Motor neuron (in vitro differentiated cells): ENCODE measurements around the gene NR1I3. TPM values are rescaled to one million over a fixed set of nuclear protein-coding genes. Genes with fewer than 3 reads are reported as not detected.
"Not testable (repeated sequence)": the region's sequence is repeated elsewhere in the genome, so short reads cannot be mapped to it uniquely, and the experiment has no call there.

Experiments used
- ATAC-seq, 8 experiments: fragments of 200-7000 bp; cut with Tn5 transposase; replicated peaks in 6 of 8; 2 replicates each; pipeline ENCODE4 v1.8.0; 2021; ENCODE audit warnings: mild to moderate bottlenecking in 8 of 8, moderate library complexity in 8 of 8
- H3K27ac ChIP-seq, 2 donors: fragments of 250-450 bp; sonication (Bioruptor Pico); 2 replicates each; pipeline ENCODE4 v1.9.0; 2021; ENCODE audit warnings: antibody characterized with exemption in 2 of 2, mild to moderate bottlenecking in 2 of 2, moderate library complexity in 1 of 2
- H3K4me1 ChIP-seq, 2 donors: fragments of 250-450 bp; sonication (Bioruptor Pico); replicated peaks in 1 of 2; 2 replicates each; pipeline ENCODE4 v1.6.1; 2021; ENCODE audit warnings: antibody characterized with exemption in 2 of 2, mild to moderate bottlenecking in 2 of 2, moderate library complexity in 1 of 2
- H3K4me3 ChIP-seq, 5 donors: fragments of 250-450 bp; sonication (Bioruptor Pico); 2 replicates each; pipeline ENCODE4 v1.9.0; 2021; ENCODE audit warnings: antibody characterized with exemption in 5 of 5, mild to moderate bottlenecking in 5 of 5, moderate library complexity in 4 of 5
- WGBS, 10 experiments: fragments of 450-650 bp; shearing (Covaris generic); methylation state at CpG; one replicate each; pipeline ENCODE4 v1.0.0; 2022; 5-methylcytosine and 5-hydroxymethylcytosine counted together
- in situ Hi-C, 9 experiments: fragments of 400-800 bp; cut with MboI; loops; one replicate each; pipeline ENCODE4 v1.15.0; 2021; ENCODE audit warnings: low sequenced_read_pairs in 9 of 9, low pct_unique_long_range_greater_than_20kb in 2 of 9; ENCODE audit not compliant: unreplicated experiment in 9 of 9
- total RNA-seq, 8 experiments: library from RNA; unstranded; fragments of 300-600 nt; gene quantifications; 2 replicates each; pipeline versions ENCODE4 v1.2.3 to v1.2.4, GENCODE V29; 2022

Gene NR1I3
- total RNA-seq, 8 experiments from 2014 or later, result 1.2 to 6.1 (median 3.7) TPM

DNA sequence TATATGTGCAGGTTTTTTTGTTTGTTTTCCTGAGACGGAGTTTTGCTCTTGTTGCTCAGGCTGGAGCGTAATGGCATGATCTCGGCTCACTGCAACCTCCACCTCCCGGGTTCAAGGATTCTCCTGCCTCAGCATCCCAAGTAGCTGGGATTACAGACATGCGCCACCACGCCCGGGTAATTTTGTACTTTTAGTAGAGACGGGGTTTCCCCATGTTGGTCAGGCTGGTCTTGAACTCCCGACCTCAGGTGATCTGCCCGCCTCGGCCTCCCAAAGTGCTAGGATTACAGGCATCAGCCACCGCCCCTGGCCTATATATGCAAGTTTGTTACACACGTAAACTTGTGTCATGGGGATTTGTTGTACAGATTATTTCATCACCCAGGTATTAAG lies 13.3 kb downstream of the NR1I3 start:
- not testable (repeated sequence) for H3K4me3 ChIP-seq, ATAC-seq, H3K27ac ChIP-seq
- WGBS, 10 experiments, result 60 to 100% (median 98%) methylated on average over 1 to 10 of the region's 13 CpGs; no CpG with 5 or more reads in 4 of the 10 experiments
- H3K4me1 ChIP-seq, result peaks cover 10 to 15% of the 10 kb centered on the region in 2 donors
- in situ Hi-C loops, result loop anchor here in 7 of 9 experiments (10.0 to 25.0 kb wide), 4 partner anchors 150 to 513 kb away; partner anchors contain the start of gene DUSP12 (in 2 of the 7)

GRCh38 chr1:161223805-161224694 lies 14.0 kb downstream of the NR1I3 start:
- Histone ChIP-seq H3K4me3 (no peak overlapping the region), H3K27ac (no peak overlapping the region), H3K4me1 (peaks cover 10 to 15% of the 10 kb centered on the region in 2 donors)
- ATAC-seq, result no peak
- in situ Hi-C loops, result loop anchor here in 7 of 9 experiments (10.0 to 25.0 kb wide), 4 partner anchors 151 to 513 kb away; partner anchors contain the start of gene DUSP12 (in 2 of the 7)
- WGBS, 10 experiments, result 49 to 100% (median 84%) methylated on average over 2 to 7 of the region's 7 CpGs; no CpG with 5 or more reads in 2 of the 10 experiments

- H3K27ac ChIP-seq, result no peak overlapping the region
- no peak for ATAC-seq
- in situ Hi-C loops, result loop anchor here in 7 of 9 experiments (10.0 to 25.0 kb wide), 4 partner anchors 152 to 515 kb away; partner anchors contain the start of gene DUSP12 (in 2 of the 7)
- WGBS, 10 experiments, result 40 to 88% (median 78%) methylated on average over 1 to 4 of the region's 6 CpGs; no CpG with 5 or more reads in 3 of the 10 experiments
- H3K4me3 ChIP-seq, result no peak overlapping the region
- H3K4me1 ChIP-seq, result peaks cover 10 to 14% of the 10 kb centered on the region in 2 donors
Measured at GRCh38 chr1:161222175-161223019, 15.6 kb downstream of the NR1I3 start.

DNA sequence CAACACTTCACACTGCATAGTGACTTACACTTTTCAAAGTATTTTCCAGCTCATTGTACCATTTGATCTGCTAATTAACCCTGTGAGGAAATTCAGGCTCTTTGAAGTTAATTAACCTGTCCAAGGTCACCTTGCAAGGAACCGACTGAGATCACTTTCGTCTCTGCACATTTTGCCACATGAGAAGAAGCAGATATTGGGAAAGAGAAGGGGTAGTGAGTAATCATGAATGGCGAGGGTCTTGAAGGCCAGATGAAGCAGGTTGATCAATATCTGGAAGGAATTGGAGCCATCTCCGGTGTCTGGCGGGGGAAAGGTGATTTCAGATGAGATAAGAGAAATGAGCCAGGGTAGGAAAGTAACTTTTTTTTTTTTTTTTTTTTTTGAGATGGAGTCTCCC lies 18.0 kb downstream of the NR1I3 start:
- no peaks in the 10 kb centered on the region for H3K4me1 ChIP-seq
- no peak overlapping the region for H3K4me3 ChIP-seq
- no peak for ATAC-seq
- in situ Hi-C loops, result loop anchor here in 7 of 9 experiments (10.0 to 25.0 kb wide), 4 partner anchors 155 to 517 kb away; partner anchors contain the start of gene DUSP12 (in 2 of the 7)
- H3K27ac ChIP-seq, result no peak overlapping the region
- WGBS, 10 experiments, result 81 to 98% (median 91%) methylated on average over 3 to 5 of the region's 5 CpGs; no CpG with 5 or more reads in 3 of the 10 experiments

GRCh38 chr1:161219078-161219892 lies 18.7 kb downstream of the NR1I3 start:
- in situ Hi-C loops, result loop anchor here in 6 of 9 experiments (5.0 to 25.0 kb wide), 3 partner anchors 163 to 518 kb away; partner anchors contain the start of gene DUSP12 (in 2 of the 6)
- 50 to 100% (median 85%) methylated on average over 1 to 5 of the region's 5 CpGs; no CpG with 5 or more reads in 2 of the 10 experiments for WGBS, 10 experiments
- ATAC-seq, result peak in 3 of 8 experiments; percentile 42 to 75 (median 48)
- Histone ChIP-seq H3K4me1 (no peaks in the 10 kb centered on the region), H3K27ac (no peak overlapping the region), H3K4me3 (no peak overlapping the region)

GRCh38 chr1:161218301-161219077 lies 19.5 kb downstream of the NR1I3 start:
- no peaks in the 10 kb centered on the region for H3K4me1 ChIP-seq
- in situ Hi-C loops, result loop anchor here in 6 of 9 experiments (5.0 to 25.0 kb wide), 3 partner anchors 164 to 519 kb away; partner anchors contain the start of gene DUSP12 (in 2 of the 6)
- H3K27ac ChIP-seq, result no peak overlapping the region
- no peak overlapping the region for H3K4me3 ChIP-seq
- 74 to 100% (median 83%) methylated on average over 1 to 5 of the region's 8 CpGs; no CpG with 5 or more reads in 5 of the 10 experiments for WGBS, 10 experiments
- no peak for ATAC-seq

DNA sequence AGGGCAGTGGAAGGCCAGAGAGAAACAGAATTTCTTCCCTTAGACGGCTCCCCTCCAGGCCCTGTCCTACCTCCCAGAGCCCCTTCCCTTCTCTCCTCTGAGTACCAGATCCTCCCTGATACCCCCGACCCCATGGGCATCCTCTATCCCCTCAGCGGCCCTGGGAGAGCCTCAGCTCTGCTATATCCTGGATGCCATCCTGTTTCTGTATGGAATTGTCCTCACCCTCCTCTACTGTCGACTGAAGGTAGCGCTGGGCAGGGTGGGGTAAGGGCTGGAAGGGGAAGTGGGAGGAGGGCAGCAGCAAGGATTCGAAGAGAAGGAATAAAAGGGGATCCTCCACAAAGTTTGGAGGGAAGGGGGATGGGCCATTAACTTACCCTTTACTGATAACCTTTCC lies 20.2 kb downstream of the NR1I3 start:
- Histone ChIP-seq H3K4me3 (no peak overlapping the region), H3K4me1 (no peaks in the 10 kb centered on the region), H3K27ac (no peak overlapping the region)
- in situ Hi-C loops, result loop anchor here in 6 of 9 experiments (5.0 to 25.0 kb wide), 3 partner anchors 164 to 519 kb away; partner anchors contain the start of gene DUSP12 (in 2 of the 6)
- 61 to 90% (median 79%) methylated on average over 1 to 4 of the region's 6 CpGs; no CpG with 5 or more reads in 6 of the 10 experiments for WGBS, 10 experiments
- no peak for ATAC-seq

GRCh38 chr1:161216945-161217712 lies 20.9 kb downstream of the NR1I3 start:
- in situ Hi-C loops, result loop anchor here in 6 of 9 experiments (5.0 to 25.0 kb wide), 3 partner anchors 165 to 520 kb away; partner anchors contain the start of gene DUSP12 (in 2 of the 6)
- ATAC-seq, result peak in 5 of 8 experiments; percentile 17 to 59 (median 39)
- Histone ChIP-seq H3K4me3 (no peak overlapping the region), H3K27ac (no peak overlapping the region), H3K4me1 (no peaks in the 10 kb centered on the region)
- WGBS, 10 experiments, result 0 to 100% (median 59%) methylated on average over 1 to 7 of the region's 7 CpGs

DNA sequence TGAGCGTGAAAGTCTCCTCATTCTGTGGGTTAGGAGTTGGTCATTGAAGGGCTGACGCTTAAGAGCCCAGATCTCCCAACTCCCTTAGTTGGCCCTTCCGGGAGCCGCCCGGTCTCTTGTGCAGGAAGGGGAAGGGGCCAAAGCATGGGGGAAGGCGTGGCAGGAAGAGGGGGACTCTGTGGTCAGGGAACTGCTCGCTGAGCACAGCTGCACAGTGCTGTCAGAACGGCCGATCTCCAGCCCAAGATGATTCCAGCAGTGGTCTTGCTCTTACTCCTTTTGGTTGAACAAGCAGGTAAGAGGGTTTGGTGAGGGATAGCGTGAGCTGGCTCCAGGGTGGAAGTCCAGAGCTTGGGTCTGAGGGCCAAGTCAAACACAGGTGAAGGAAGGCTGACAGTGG lies 22.9 kb downstream of the NR1I3 start, which contains the start of gene FCER1G:
Gene FCER1G (plus strand): TSS at position 220 of the 400 bp plus-strand sequence. CDS start 27 bp downstream, at position 247.
- 80 to 100% (median 92%) methylated on average over 1 to 6 of the region's 10 CpGs; no CpG with 5 or more reads in 3 of the 10 experiments for WGBS, 10 experiments
- H3K27ac ChIP-seq, result no peak within 1 kb of the TSS
- no peak for ATAC-seq
- in situ Hi-C loops, result loop anchor here in 6 of 9 experiments (5.0 to 25.0 kb wide), 3 partner anchors 167 to 522 kb away; partner anchors contain the start of gene DUSP12 (in 2 of the 6)
- no peaks in the 10 kb centered on the region for H3K4me1 ChIP-seq
- H3K4me3 ChIP-seq, result no peak within 1 kb of the TSS

GRCh38 chr1:161214369-161214768 lies 23.6 kb downstream of the NR1I3 start:
- ATAC-seq, result no peak
- no peak overlapping the region for H3K27ac ChIP-seq
- H3K4me3 ChIP-seq, result no peak overlapping the region
- in situ Hi-C loops, result loop anchor here in 5 of 9 experiments (25.0 kb wide), 2 partner anchors 173 to 523 kb away; partner anchors contain the start of gene DUSP12 (in 2 of the 5)
- no peaks in the 10 kb centered on the region for H3K4me1 ChIP-seq
- 87 to 100% (median 98%) methylated on average over 1 to 9 of the region's 9 CpGs; no CpG with 5 or more reads in 1 of the 10 experiments for WGBS, 10 experiments
